Gastrocnemius medialis (tissue), 4 donors: ENCODE measurements around the gene CCDC40.

Experiments
- POLR2A ChIP-seq, 2 donors: fragments of 450-650 bp; IDR thresholded peaks; one replicate each; pipeline ENCODE4 v1.6.1; 2017; ENCODE audit warnings: antibody characterized with exemption in 2 of 2, mild to moderate bottlenecking in 2 of 2, moderate library complexity in 2 of 2
- TF ChIP-seq, protein P1 (sequence below), 5 experiments: fragments of 450-650 bp in 3 of 5; fragments of 200-600 bp in 2 of 5; sonication (generic) in 2 of 5; IDR thresholded peaks in 4 of 5; conservative IDR thresholded peaks in 1 of 5; 1 replicate in 4 of 5; 2 replicates in 1 of 5; pipeline ENCODE4 v1.5.1; 2016 to 2019; ENCODE audit warnings: antibody characterized with exemption in 5 of 5, mild to moderate bottlenecking in 3 of 5, moderate library complexity in 3 of 5

DNA sequence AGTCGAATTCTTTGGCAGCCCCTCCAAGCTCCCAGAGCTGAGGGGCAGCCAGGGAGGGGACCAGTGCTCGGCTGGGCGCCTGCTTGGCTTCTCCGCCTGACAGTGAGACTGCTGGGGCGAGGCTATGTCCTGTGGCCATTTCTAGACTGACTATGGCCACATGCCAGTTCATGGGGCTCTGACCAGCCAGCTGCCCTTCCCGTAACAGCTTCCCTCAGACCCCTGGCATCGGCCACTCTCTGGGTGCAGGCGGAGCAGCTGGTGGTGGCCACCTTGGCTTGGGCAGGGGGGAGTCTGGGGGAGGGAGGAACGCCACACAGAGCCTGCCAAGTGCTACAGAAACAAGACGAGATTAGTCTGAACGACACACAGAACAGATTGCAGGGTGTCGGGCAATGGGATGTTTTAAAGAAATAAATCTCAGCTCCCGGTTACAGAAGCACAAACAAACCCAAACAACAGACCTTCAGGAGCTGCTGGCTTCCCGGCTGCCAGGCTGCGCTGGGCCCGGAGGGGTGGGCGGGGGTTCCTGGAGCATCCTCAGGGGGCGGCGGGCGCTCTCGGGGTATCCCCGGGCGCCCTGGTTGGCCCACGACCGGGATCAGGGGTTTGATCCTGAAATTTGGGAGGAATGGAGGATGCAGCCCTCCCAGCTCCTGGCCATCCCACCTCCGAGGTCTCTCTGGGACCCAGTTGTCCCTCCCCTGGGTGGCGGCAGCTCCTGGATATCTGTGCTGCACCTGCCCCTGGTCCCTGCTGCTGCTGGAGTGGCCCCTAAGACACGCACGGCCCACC, 35.3 kb upstream of the CCDC40 start:
- no peak for TF ChIP-seq POLR2A (IDR thresholded peaks at IDR 0.05)
- TF ChIP-seq, protein P1, sequence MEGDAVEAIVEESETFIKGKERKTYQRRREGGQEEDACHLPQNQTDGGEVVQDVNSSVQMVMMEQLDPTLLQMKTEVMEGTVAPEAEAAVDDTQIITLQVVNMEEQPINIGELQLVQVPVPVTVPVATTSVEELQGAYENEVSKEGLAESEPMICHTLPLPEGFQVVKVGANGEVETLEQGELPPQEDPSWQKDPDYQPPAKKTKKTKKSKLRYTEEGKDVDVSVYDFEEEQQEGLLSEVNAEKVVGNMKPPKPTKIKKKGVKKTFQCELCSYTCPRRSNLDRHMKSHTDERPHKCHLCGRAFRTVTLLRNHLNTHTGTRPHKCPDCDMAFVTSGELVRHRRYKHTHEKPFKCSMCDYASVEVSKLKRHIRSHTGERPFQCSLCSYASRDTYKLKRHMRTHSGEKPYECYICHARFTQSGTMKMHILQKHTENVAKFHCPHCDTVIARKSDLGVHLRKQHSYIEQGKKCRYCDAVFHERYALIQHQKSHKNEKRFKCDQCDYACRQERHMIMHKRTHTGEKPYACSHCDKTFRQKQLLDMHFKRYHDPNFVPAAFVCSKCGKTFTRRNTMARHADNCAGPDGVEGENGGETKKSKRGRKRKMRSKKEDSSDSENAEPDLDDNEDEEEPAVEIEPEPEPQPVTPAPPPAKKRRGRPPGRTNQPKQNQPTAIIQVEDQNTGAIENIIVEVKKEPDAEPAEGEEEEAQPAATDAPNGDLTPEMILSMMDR (IDR thresholded peaks at IDR 0.05 in 4 of 5, conservative IDR thresholded peaks at IDR 0.05 in 1 of 5) = no peak
